Measurements from ENCODE around the gene EGFL7. TPM values are rescaled to one million over a fixed set of nuclear protein-coding genes. Genes with fewer than 3 reads are reported as not detected.
A peak's percentile ranks its signal among the peaks of the same experiment; 100 is the strongest.

The EGFL7 gene
- total RNA-seq, 1 donor from 2014 or later: 16.5 TPM

DNA sequence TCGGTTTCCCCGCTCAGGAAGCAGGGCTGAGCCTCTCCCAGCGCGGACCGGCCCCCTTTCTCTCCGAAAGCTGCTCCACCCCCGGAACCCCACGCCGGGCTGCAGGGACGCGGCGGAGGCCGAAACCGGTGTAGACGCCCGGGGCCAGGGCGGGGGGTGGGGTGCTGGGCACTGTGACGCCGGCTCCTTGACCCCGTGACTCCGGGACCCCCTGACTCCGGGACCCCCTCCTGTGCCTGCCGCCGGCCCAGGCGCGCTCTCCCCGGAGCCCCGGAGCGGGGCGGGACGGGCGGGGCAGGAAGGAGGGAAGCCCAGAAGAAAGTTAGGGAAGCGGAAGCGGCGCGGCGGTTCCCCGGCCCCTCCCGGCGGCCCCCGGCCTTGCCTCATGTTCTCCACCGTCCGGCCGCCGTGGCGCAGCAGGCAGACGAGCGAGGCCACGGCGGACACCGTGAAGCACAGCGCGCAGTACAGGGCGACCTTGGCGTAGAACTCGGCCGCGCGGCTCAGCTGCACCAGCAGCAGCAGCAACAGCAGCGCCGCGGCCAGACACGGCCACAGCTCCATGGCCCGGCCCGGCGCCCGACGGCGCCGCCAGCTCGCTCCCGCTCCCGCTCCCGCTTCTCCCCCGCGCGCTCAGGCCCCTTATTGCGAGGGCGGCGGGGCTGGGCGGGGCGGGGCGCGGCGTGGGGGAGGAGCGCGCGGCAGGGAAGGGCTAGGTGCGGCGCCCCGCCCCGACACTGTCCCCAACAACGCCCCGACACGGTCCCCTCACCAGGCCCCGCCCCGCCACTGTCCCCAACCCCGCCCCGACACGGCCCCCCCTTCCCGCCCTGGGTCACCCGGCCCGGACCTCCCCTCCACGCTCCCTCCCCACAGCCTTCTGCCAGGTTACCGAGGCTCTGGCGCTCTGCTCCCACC, 24.3 kb downstream of the EGFL7 start, which contains the start of gene AGPAT2:
Gene AGPAT2, minus strand, starts transcription at position 664 of the 918 bp plus-strand sequence. Its CDS starts 100 bp downstream, at position 564.
- TF ChIP-seq CTCF (IDR thresholded peaks at IDR 0.05) (no peak), EZH2phosphoT487 (IDR thresholded peaks at IDR 0.05) (peak; percentile 77), EZH2 (IDR thresholded peaks at IDR 0.05) (peak; percentile 80)
- Mint-ChIP-seq H3K36me3 (no peaks in the 10 kb centered on the region), H3K4me3 (peak within 1 kb of the TSS; percentile 86), H3K9me3 (no peaks in the 10 kb centered on the region), H3K27me3 (ENCODE audit: insufficient read depth, low read depth) (peaks cover 8% of the 10 kb centered on the region), H3K27ac (no peak within 1 kb of the TSS), H3K4me1 (peaks cover 12% of the 10 kb centered on the region)
- peaks cover 27% of the 10 kb centered on the region for H3K4me1 ChIP-seq
- no peak within 1 kb of the TSS for H3K27ac ChIP-seq
- H3K4me3 ChIP-seq: peak within 1 kb of the TSS; percentile 57
- no peaks in the 10 kb centered on the region for H3K36me3 ChIP-seq
- peaks cover 52% of the 10 kb centered on the region for H3K27me3 ChIP-seq
- H3K9ac ChIP-seq: no peak within 1 kb of the TSS
- no peaks in the 10 kb centered on the region for H3K9me3 ChIP-seq (ENCODE audit: low read depth)
- H3F3A ChIP-seq (ENCODE audit: low read depth): peaks cover 17% of the 10 kb centered on the region
- H2AFZ ChIP-seq (replicated peaks): no peak within 1 kb of the TSS
- H3K79me2 ChIP-seq (ENCODE audit: low read depth): no peaks in the 10 kb centered on the region
- H4K20me1 ChIP-seq (ENCODE audit: low read depth): peaks cover 13% of the 10 kb centered on the region
- DNase-seq (ENCODE audit: low spot score): peak; percentile 68
- peak within 1 kb of the TSS; percentile 85 for H3K4me2 ChIP-seq

DNA sequence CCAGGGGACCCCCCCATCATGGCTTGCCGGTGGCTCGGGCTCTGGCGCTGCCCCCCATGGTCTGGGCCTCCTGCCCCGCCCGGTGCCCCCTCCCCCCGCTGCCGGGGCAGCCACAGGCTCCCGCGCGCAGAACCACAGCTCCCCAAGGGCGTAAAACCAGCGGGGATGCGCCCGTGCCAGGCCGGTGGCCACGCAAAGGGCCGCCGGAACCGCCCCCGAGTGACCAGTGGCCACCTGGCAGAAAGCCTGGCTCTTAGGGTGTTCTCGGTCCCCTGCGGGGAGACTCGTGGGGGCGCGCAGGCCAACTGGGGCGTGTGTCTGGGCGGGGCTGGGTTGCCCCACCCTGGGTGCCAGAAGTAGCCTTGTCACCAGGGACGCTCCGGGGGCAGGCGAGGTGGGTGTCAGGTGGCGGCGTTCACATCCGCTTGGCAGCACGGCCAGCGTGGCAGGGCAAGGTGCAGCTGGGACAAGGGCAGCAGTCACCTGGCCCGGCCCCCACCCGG, 25.1 kb downstream of the EGFL7 start:
- H3K27ac ChIP-seq: no peak overlapping the region
- H3K27me3 ChIP-seq: peaks cover 52% of the 10 kb centered on the region
- H3K4me3 ChIP-seq: peak overlapping the region; percentile 57
- DNase-seq (ENCODE audit: low spot score): no peak
- H3F3A ChIP-seq (ENCODE audit: low read depth): peaks cover 17% of the 10 kb centered on the region
- no peaks in the 10 kb centered on the region for H3K9me3 ChIP-seq (ENCODE audit: low read depth)
- no peak overlapping the region for H3K9ac ChIP-seq
- H3K9me3 Mint-ChIP-seq: no peaks in the 10 kb centered on the region
- H3K27ac Mint-ChIP-seq: no peak overlapping the region
- H4K20me1 ChIP-seq (ENCODE audit: low read depth): peaks cover 13% of the 10 kb centered on the region
- H3K4me1 ChIP-seq: peaks cover 30% of the 10 kb centered on the region
- no peak for TF ChIP-seq CTCF (IDR thresholded peaks at IDR 0.05)
- TF ChIP-seq EZH2phosphoT487 (IDR thresholded peaks at IDR 0.05): no peak
- peak; percentile 7 for TF ChIP-seq EZH2 (IDR thresholded peaks at IDR 0.05)
- peak overlapping the region; percentile 85 for H3K4me2 ChIP-seq
- H3K27me3 Mint-ChIP-seq (ENCODE audit: insufficient read depth, low read depth): peaks cover 8% of the 10 kb centered on the region
- no peak overlapping the region for H2AFZ ChIP-seq (replicated peaks)
- no peaks in the 10 kb centered on the region for H3K36me3 Mint-ChIP-seq
- peak overlapping the region; percentile 81 for H3K4me3 Mint-ChIP-seq
- H3K79me2 ChIP-seq (ENCODE audit: low read depth): no peaks in the 10 kb centered on the region
- H3K4me1 Mint-ChIP-seq: peaks cover 13% of the 10 kb centered on the region
- no peaks in the 10 kb centered on the region for H3K36me3 ChIP-seq

DNA sequence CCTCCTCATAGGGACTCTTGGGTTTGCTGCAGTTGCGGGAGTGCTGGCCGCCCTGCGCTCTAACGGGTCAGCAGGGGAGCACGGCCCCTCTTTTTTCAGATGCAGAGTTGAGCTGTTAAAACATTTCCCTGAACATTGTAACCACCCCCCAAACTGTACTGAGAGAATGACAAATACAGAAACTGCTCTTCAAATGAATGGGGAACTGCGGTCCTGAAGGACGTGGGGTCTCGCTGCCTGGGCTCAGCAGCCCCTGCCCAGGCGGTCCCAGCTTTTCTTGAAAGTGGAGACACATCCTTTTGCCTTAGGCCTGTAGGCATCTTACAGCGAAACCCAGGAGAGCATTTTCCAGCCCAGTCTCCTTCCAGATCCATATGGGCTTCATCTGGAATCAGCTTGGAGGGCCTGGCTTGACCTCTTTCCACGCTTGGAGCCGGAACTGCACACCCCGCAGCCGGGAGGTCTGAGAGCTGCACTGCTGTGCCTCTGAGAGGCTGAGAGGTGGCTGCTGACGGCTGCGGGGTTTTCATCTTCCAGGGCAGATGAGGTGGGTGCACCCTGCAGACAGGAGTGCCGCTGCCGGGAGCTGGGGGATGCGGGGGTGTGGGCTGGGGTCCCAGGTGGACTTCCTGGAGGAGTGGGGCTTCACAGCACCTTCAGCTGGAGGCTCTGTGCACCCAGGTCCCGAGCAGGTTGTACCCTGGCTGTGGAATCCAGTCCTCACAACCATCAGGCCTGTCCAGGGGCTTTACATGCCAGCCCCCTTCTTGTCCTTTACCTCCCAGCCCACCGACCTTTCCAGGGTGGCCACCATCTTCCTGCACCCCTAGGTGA, 25.8 kb downstream of the EGFL7 start:
- H3K4me1 Mint-ChIP-seq: peaks cover 20% of the 10 kb centered on the region
- Histone ChIP-seq H4K20me1 (ENCODE audit: low read depth) (peaks cover 13% of the 10 kb centered on the region), H3K79me2 (ENCODE audit: low read depth) (no peaks in the 10 kb centered on the region), H2AFZ (replicated peaks) (no peak overlapping the region), H3K4me3 (no peak overlapping the region), H3K9me3 (ENCODE audit: low read depth) (no peaks in the 10 kb centered on the region), H3K36me3 (no peaks in the 10 kb centered on the region), H3K4me2 (no peak overlapping the region), H3K27ac (no peak overlapping the region), H3K27me3 (peaks cover 52% of the 10 kb centered on the region), H3F3A (ENCODE audit: low read depth) (peaks cover 17% of the 10 kb centered on the region), H3K9ac (no peak overlapping the region), H3K4me1 (peaks cover 30% of the 10 kb centered on the region)
- no peaks in the 10 kb centered on the region for H3K9me3 Mint-ChIP-seq
- TF ChIP-seq CTCF (IDR thresholded peaks at IDR 0.05) (no peak), EZH2 (IDR thresholded peaks at IDR 0.05) (no peak), EZH2phosphoT487 (IDR thresholded peaks at IDR 0.05) (no peak)
- DNase-seq (ENCODE audit: low spot score): no peak
- H3K27ac Mint-ChIP-seq: no peak overlapping the region
- peak overlapping the region; percentile 81 for H3K4me3 Mint-ChIP-seq
- peaks cover 8% of the 10 kb centered on the region for H3K27me3 Mint-ChIP-seq (ENCODE audit: insufficient read depth, low read depth)
- H3K36me3 Mint-ChIP-seq: no peaks in the 10 kb centered on the region
